Effector memory CD8-positive, alpha-beta T cell (primary cell): Measurements from ENCODE around the gene VAMP7.
"Not testable (repeated sequence)": the region's sequence is repeated elsewhere in the genome, so short reads cannot be mapped to it uniquely, and the experiment has no call there.

ENCODE experiments used
- ATAC-seq: fragments of 150-1000 bp; cut with Tn5 transposase; replicated peaks from 2 replicates; pipeline ENCODE4 v1.10.0; 2021; ENCODE audit warnings: mild to moderate bottlenecking, moderate library complexity
- DNase-seq, 3 experiments: peaks; one replicate each; pipeline ENCODE4 v3.0.0; 2021
- H3K27ac Mint-ChIP-seq, 2 donors: one replicate each; pipeline ENCODE4 v1.8.0; 2022; ENCODE audit warnings: mild to moderate bottlenecking in 2 of 2, mixed read lengths in 2 of 2, moderate library complexity in 2 of 2
- H3K27me3 Mint-ChIP-seq, 2 donors: one replicate each; pipeline ENCODE4 v1.8.0; 2022; ENCODE audit warnings: mixed read lengths in 2 of 2
- H3K36me3 Mint-ChIP-seq: one replicate; pipeline ENCODE4 v1.8.0; 2022; ENCODE audit warnings: mild to moderate bottlenecking, moderate library complexity, mixed read lengths; ENCODE audit not compliant: insufficient read depth
- H3K4me1 Mint-ChIP-seq, 2 donors: one replicate each; pipeline ENCODE4 v1.8.0; 2022; ENCODE audit warnings: low read depth in 2 of 2, mixed read lengths in 2 of 2
- H3K4me3 Mint-ChIP-seq, 2 donors: one replicate each; pipeline ENCODE4 v1.8.0; 2022; ENCODE audit warnings: mild to moderate bottlenecking in 2 of 2, mixed read lengths in 2 of 2, moderate library complexity in 2 of 2
- H3K9me3 Mint-ChIP-seq, 2 donors: one replicate each; pipeline ENCODE4 v1.8.0; 2022; ENCODE audit warnings: mixed read lengths in 2 of 2

VAMP7 gene

DNA sequence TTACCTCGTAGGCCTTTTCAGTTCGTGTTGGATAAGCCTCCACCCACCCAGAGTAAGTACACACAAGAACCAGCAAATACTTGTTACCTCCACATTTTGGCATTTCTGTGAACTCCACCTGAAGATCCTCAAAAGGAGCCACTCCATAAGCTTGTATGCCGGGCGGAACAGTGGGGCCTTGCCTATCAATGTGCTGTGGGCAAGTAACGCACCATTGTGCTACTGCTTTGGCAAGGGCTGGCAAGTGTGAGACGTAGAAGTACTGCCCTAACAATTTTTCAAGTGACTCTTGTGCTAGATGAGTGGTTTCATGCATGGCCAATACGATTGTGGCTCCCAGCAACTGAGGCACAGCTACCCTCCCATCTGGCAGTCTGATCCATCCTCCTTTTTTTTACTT lies 91.1 kb downstream of the VAMP7 start:
- DNase-seq, H3K36me3 Mint-ChIP-seq: not testable (repeated sequence)
- peaks cover 29 to 64% of the 10 kb centered on the region in 2 donors for H3K27me3 Mint-ChIP-seq

GRCh38 chrX:155983326-155983725 lies 102.2 kb downstream of the VAMP7 start:
- Mint-ChIP-seq H3K36me3 (no peaks in the 10 kb centered on the region), H3K9me3 (peaks cover 0 to 1% of the 10 kb centered on the region in 2 donors), H3K4me3 (no peak overlapping the region), H3K27me3 (no peaks in the 10 kb centered on the region), H3K27ac (no peak overlapping the region), H3K4me1 (no peaks in the 10 kb centered on the region)
- no peak for DNase-seq
- ATAC-seq = no peak

More for the DNA sequence above, 91.1 kb downstream of the VAMP7 start:
- H3K27ac Mint-ChIP-seq, ATAC-seq, H3K4me3 Mint-ChIP-seq, H3K9me3 Mint-ChIP-seq, H3K4me1 Mint-ChIP-seq: not testable (repeated sequence)

DNA sequence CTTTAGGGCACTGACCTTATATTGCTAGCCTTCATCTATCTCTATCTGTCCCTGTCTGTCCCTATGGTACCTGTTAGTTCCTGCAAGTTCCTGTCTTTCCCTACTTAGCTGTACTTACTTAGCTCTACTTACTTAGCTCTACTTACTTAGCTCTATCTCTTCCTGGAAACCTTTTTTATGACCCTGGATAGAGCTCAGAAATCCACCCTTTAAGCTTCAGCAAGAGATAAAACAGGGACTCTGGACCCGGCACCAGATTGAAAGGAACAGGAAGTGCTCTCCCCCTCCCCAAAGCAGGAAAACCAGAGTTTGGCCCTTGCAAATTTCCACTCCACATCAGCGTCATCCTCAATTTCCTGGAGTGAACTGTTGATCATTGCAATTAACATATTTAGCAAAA lies 104.1 kb downstream of the VAMP7 start:
- Mint-ChIP-seq H3K9me3 (peaks cover 0 to 1% of the 10 kb centered on the region in 2 donors), H3K27me3 (no peaks in the 10 kb centered on the region), H3K36me3 (no peaks in the 10 kb centered on the region), H3K27ac (no peak overlapping the region), H3K4me3 (no peak overlapping the region), H3K4me1 (no peaks in the 10 kb centered on the region)
- ATAC-seq = no peak
- DNase-seq = no peak

GRCh38 chrX:155986995-155987394 lies 105.8 kb downstream of the VAMP7 start:
- not testable (repeated sequence) for H3K4me1 Mint-ChIP-seq, DNase-seq, H3K4me3 Mint-ChIP-seq, H3K36me3 Mint-ChIP-seq, H3K27ac Mint-ChIP-seq, H3K27me3 Mint-ChIP-seq, ATAC-seq, H3K9me3 Mint-ChIP-seq

DNA sequence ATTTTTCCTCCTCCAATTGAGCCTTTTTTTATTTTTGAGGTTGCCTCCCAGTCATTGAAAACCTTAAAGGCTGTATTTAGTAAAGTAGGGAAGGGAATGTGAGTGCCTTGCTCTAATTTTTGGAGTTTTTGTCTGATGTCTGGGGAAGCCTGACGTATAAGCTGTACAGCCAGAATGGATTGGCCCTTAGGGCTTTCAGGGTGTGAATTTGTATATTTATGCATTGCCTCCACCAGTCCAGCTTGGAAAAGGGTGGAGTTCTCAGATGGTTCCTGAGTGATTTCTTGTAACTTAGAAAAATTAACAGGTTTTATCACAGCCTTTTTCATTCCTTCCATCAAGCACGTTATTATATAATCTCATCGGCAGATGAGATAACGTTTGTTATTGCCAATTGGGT lies 107.7 kb downstream of the VAMP7 start:
- ATAC-seq (no peak), DNase-seq (no peak)
- Mint-ChIP-seq H3K9me3 (no peaks in the 10 kb centered on the region), H3K4me1 (no peaks in the 10 kb centered on the region), H3K27me3 (peaks cover 0 to 10% of the 10 kb centered on the region in 2 donors), H3K27ac (no peak overlapping the region), H3K36me3 (no peaks in the 10 kb centered on the region), H3K4me3 (no peak overlapping the region)
